WTC11 (cell line): ENCODE results near the gene SLC35G3. TPM values are rescaled to one million over a fixed set of nuclear protein-coding genes. Genes with fewer than 3 reads are reported as not detected.

Experiments used
- ATAC-seq: fragments of 200-7000 bp; cut with Tn5 transposase; 2 replicates; pipeline ENCODE4 v1.10.0; 2021; ENCODE audit warnings: mild to moderate bottlenecking, moderate library complexity
- CTCF ChIA-PET: fragments of 300-600 bp; sonication (Branson Sonifier 250); formaldehyde crosslinking; loops from one replicate; lab custom pipeline; 2021; ENCODE audit warnings: antibody characterized with exemption; lab: Charles Lee
- POLR2A ChIA-PET: fragments of 350-600 bp; sonication (Branson Sonifier 250); formaldehyde crosslinking; loops from one replicate; lab custom pipeline; 2021; ENCODE audit warnings: antibody characterized with exemption; lab: Charles Lee
- DNase-seq: peaks from one replicate; pipeline ENCODE4 v3.0.0; 2021; ENCODE audit warnings: low spot score
- H3K27ac Mint-ChIP-seq: 2 replicates; pipeline ENCODE4 v1.8.0; 2021; ENCODE audit warnings: mixed read lengths
- H3K27me3 Mint-ChIP-seq: 2 replicates; pipeline ENCODE4 v1.8.0; 2021; ENCODE audit warnings: low read depth, mild to moderate bottlenecking, moderate library complexity, mixed read lengths
- H3K36me3 Mint-ChIP-seq: 2 replicates; pipeline ENCODE4 v1.8.0; 2021; ENCODE audit warnings: mixed read lengths
- H3K4me1 Mint-ChIP-seq: 2 replicates; pipeline ENCODE4 v1.8.0; 2022; ENCODE audit warnings: mixed read lengths
- H3K4me3 Mint-ChIP-seq: 2 replicates; pipeline ENCODE4 v1.8.0; 2021; ENCODE audit warnings: mild to moderate bottlenecking, moderate library complexity, mixed read lengths
- H3K9me3 Mint-ChIP-seq: 2 replicates; pipeline ENCODE4 v1.8.0; 2021; ENCODE audit warnings: mixed read lengths
- ATF1 ChIP-seq: sonication (generic); formaldehyde crosslinking; IDR thresholded peaks from 2 replicates; pipeline ENCODE4 v1.8.1; 2023; ENCODE audit warnings: mild to moderate bottlenecking, moderate library complexity, missing genetic modification reagents
- CREB1 ChIP-seq: sonication (generic); formaldehyde crosslinking; IDR thresholded peaks from 2 replicates; pipeline ENCODE4 v1.8.0; 2023; ENCODE audit warnings: mild to moderate bottlenecking, missing genetic modification reagents
- ELF4 ChIP-seq: sonication (generic); formaldehyde crosslinking; IDR thresholded peaks from 2 replicates; pipeline ENCODE4 v1.8.1; 2022; ENCODE audit warnings: low read depth, mild to moderate bottlenecking, moderate library complexity, missing genetic modification reagents
- ETV6 ChIP-seq: sonication (generic); formaldehyde crosslinking; IDR thresholded peaks from 2 replicates; pipeline ENCODE4 v1.8.1; 2022; ENCODE audit warnings: mild to moderate bottlenecking, missing genetic modification reagents
- IRF2 ChIP-seq: sonication (generic); formaldehyde crosslinking; IDR thresholded peaks from 2 replicates; pipeline ENCODE4 v1.8.0; 2022; ENCODE audit warnings: low read depth, missing genetic modification reagents, borderline replicate concordance
- KAT7 ChIP-seq: sonication (generic); formaldehyde crosslinking; IDR thresholded peaks from 2 replicates; pipeline ENCODE4 v1.8.1; 2023; ENCODE audit warnings: missing genetic modification reagents, mild to moderate bottlenecking, borderline replicate concordance
- NFE2L1 ChIP-seq: sonication (generic); formaldehyde crosslinking; IDR thresholded peaks from 2 replicates; pipeline ENCODE4 v1.8.1; 2023; ENCODE audit warnings: missing genetic modification reagents
- NR3C1 ChIP-seq: sonication (generic); formaldehyde crosslinking; conservative IDR thresholded peaks from 2 replicates; pipeline ENCODE4 v1.8.1; 2023; ENCODE audit warnings: low read depth, mild to moderate bottlenecking, missing genetic modification reagents
- SOX15 ChIP-seq: fragments of 250-450 bp; sonication (Bioruptor Pico); IDR thresholded peaks from 2 replicates; pipeline ENCODE4 v1.9.0; 2021; ENCODE audit warnings: mild to moderate bottlenecking
- SP1 ChIP-seq: sonication (generic); formaldehyde crosslinking; conservative IDR thresholded peaks from 2 replicates; pipeline ENCODE4 v1.8.1; 2022; ENCODE audit warnings: missing genetic modification reagents
- TEAD1 ChIP-seq: sonication (generic); formaldehyde crosslinking; IDR thresholded peaks from 2 replicates; pipeline ENCODE4 v1.8.0; 2022; ENCODE audit warnings: mild to moderate bottlenecking, missing genetic modification reagents
- ZNF121 ChIP-seq: sonication (generic); formaldehyde crosslinking; IDR thresholded peaks from 2 replicates; pipeline ENCODE4 v1.8.0; 2023; ENCODE audit warnings: missing genetic modification reagents
- ZNF317 ChIP-seq: sonication (generic); formaldehyde crosslinking; IDR thresholded peaks from 2 replicates; pipeline ENCODE4 v1.8.1; 2023; ENCODE audit warnings: low read depth, mild to moderate bottlenecking, moderate library complexity, missing genetic modification reagents, borderline replicate concordance
- ZNF671 ChIP-seq: fragments of 250-450 bp; sonication (Bioruptor Pico); IDR thresholded peaks from 2 replicates; pipeline ENCODE4 v1.8.0; 2021; ENCODE audit warnings: mild to moderate bottlenecking
- total RNA-seq: library from RNA; stranded (reverse); gene quantifications from 3 replicates; pipeline ENCODE4 v1.2.3, GENCODE V29; 2021
- TF ChIP-seq, protein P1 (sequence below): fragments of 250-450 bp; sonication (Bioruptor Pico); IDR thresholded peaks from 2 replicates; pipeline ENCODE4 v1.8.0; 2021; ENCODE audit warnings: mild to moderate bottlenecking
- TF ChIP-seq, protein P2 (sequence below): fragments of 250-450 bp; sonication (Bioruptor Pico); IDR thresholded peaks from 2 replicates; pipeline ENCODE4 v1.9.0; 2021; ENCODE audit warnings: moderate library complexity, mild to moderate bottlenecking, inconsistent platforms, borderline replicate concordance
- TF ChIP-seq, protein P3 (sequence below): sonication (generic); formaldehyde crosslinking; IDR thresholded peaks from 2 replicates; pipeline ENCODE4 v1.8.1; 2023; ENCODE audit warnings: mild to moderate bottlenecking, missing genetic modification reagents, moderate library complexity
- TF ChIP-seq, protein P4 (sequence below): sonication (generic); formaldehyde crosslinking; IDR thresholded peaks from 2 replicates; pipeline ENCODE4 v1.8.0; 2023; ENCODE audit warnings: missing genetic modification reagents
- TF ChIP-seq, protein P5 (sequence below): fragments of 250-450 bp; sonication (Bioruptor Pico); IDR thresholded peaks from 2 replicates; pipeline ENCODE4 v1.9.0; 2021; ENCODE audit warnings: mild to moderate bottlenecking
- TF ChIP-seq, protein P6 (sequence below): fragments of 250-450 bp; sonication (Bioruptor Pico); IDR thresholded peaks from 2 replicates; pipeline ENCODE4 v1.9.0; 2021; ENCODE audit warnings: mild to moderate bottlenecking, borderline replicate concordance
- TF ChIP-seq, protein P7 (sequence below): fragments of 250-450 bp; sonication (Bioruptor Pico); IDR thresholded peaks from 2 replicates; pipeline ENCODE4 v1.9.0; 2021; ENCODE audit warnings: mild to moderate bottlenecking
- TF ChIP-seq, protein P8 (sequence below): sonication (generic); formaldehyde crosslinking; conservative IDR thresholded peaks from 2 replicates; pipeline ENCODE4 v1.8.1; 2023; ENCODE audit warnings: mild to moderate bottlenecking, low read depth, missing genetic modification reagents, moderate library complexity

Gene SLC35G3
- total RNA-seq, 1 experiment from 2014 or later = not detected

DNA sequence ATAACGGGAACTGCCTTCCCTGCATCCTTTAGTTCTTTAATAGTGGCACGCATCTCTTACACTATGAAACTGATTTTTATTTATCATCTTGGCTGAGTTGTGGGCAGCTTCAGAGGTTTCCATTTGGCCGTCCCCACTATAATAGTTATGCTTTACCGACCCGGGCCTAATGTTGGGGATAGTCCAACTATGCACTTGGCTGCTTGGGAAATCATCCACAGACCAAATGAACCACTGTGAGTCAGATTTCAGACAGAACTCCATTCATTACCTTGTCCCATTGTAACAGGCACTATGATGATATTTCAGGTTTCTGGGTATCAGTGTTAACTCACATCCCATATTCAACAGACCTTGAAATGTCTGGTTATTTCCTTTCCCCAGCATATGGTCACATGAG, 42.6 kb upstream of the SLC35G3 start (continued):
- TF ChIP-seq, protein P1, sequence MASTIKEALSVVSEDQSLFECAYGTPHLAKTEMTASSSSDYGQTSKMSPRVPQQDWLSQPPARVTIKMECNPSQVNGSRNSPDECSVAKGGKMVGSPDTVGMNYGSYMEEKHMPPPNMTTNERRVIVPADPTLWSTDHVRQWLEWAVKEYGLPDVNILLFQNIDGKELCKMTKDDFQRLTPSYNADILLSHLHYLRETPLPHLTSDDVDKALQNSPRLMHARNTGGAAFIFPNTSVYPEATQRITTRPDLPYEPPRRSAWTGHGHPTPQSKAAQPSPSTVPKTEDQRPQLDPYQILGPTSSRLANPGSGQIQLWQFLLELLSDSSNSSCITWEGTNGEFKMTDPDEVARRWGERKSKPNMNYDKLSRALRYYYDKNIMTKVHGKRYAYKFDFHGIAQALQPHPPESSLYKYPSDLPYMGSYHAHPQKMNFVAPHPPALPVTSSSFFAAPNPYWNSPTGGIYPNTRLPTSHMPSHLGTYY = no peak
- TF ChIP-seq, protein P2, sequence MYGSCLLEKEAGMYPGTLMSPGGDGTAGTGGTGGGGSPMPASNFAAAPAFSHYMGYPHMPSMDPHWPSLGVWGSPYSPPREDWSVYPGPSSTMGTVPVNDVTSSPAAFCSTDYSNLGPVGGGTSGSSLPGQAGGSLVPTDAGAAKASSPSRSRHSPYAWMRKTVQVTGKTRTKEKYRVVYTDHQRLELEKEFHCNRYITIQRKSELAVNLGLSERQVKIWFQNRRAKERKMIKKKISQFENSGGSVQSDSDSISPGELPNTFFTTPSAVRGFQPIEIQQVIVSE = no peak
- TF ChIP-seq CREB1 (CRISPR knock-in tag) = no peak
- TF ChIP-seq NR3C1 = no peak
- TF ChIP-seq ZNF121 = no peak
- TF ChIP-seq, protein P3, sequence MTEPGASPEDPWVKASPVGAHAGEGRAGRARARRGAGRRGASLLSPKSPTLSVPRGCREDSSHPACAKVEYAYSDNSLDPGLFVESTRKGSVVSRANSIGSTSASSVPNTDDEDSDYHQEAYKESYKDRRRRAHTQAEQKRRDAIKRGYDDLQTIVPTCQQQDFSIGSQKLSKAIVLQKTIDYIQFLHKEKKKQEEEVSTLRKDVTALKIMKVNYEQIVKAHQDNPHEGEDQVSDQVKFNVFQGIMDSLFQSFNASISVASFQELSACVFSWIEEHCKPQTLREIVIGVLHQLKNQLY = no peak

DNA sequence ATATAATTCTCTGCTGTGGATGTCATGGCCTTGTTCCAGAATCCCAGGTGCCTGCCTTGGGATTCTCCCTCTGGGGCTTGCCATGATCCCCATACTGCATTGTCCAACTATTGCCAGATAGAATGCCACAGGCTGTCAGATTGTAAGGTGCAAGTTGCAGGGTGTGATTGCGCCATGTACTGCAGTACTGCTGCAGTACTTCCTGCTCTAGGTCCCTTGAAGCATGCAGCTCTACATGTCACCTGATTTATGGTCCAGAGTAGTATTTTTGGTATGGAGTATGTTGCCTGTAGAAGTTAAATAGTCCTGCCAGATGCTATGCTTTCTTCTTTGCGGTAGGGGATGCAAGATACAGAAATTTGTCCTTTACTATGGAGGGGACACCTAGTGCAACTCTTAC, 41.7 kb upstream of the SLC35G3 start:
- H3K9me3 Mint-ChIP-seq = no peaks in the 10 kb centered on the region
- no peaks in the 10 kb centered on the region for H3K36me3 Mint-ChIP-seq
- ChIA-PET POLR2A (no interaction called here), CTCF (no interaction called here)
- DNase-seq = no peak
- H3K27ac Mint-ChIP-seq = no peak overlapping the region
- no peak overlapping the region for H3K4me3 Mint-ChIP-seq
- no peaks in the 10 kb centered on the region for H3K4me1 Mint-ChIP-seq
- TF ChIP-seq ATF1 (CRISPR knock-in tag) = no peak
- TF ChIP-seq, protein P4, sequence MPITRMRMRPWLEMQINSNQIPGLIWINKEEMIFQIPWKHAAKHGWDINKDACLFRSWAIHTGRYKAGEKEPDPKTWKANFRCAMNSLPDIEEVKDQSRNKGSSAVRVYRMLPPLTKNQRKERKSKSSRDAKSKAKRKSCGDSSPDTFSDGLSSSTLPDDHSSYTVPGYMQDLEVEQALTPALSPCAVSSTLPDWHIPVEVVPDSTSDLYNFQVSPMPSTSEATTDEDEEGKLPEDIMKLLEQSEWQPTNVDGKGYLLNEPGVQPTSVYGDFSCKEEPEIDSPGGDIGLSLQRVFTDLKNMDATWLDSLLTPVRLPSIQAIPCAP (CRISPR knock-in tag) = no peak
- TF ChIP-seq, protein P5, sequence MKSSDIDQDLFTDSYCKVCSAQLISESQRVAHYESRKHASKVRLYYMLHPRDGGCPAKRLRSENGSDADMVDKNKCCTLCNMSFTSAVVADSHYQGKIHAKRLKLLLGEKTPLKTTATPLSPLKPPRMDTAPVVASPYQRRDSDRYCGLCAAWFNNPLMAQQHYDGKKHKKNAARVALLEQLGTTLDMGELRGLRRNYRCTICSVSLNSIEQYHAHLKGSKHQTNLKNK = no peak
- TF ChIP-seq ZNF671 (CRISPR knock-in tag) = no peak
- TF ChIP-seq ETV6 (CRISPR knock-in tag) = no peak
- TF ChIP-seq, protein P6, sequence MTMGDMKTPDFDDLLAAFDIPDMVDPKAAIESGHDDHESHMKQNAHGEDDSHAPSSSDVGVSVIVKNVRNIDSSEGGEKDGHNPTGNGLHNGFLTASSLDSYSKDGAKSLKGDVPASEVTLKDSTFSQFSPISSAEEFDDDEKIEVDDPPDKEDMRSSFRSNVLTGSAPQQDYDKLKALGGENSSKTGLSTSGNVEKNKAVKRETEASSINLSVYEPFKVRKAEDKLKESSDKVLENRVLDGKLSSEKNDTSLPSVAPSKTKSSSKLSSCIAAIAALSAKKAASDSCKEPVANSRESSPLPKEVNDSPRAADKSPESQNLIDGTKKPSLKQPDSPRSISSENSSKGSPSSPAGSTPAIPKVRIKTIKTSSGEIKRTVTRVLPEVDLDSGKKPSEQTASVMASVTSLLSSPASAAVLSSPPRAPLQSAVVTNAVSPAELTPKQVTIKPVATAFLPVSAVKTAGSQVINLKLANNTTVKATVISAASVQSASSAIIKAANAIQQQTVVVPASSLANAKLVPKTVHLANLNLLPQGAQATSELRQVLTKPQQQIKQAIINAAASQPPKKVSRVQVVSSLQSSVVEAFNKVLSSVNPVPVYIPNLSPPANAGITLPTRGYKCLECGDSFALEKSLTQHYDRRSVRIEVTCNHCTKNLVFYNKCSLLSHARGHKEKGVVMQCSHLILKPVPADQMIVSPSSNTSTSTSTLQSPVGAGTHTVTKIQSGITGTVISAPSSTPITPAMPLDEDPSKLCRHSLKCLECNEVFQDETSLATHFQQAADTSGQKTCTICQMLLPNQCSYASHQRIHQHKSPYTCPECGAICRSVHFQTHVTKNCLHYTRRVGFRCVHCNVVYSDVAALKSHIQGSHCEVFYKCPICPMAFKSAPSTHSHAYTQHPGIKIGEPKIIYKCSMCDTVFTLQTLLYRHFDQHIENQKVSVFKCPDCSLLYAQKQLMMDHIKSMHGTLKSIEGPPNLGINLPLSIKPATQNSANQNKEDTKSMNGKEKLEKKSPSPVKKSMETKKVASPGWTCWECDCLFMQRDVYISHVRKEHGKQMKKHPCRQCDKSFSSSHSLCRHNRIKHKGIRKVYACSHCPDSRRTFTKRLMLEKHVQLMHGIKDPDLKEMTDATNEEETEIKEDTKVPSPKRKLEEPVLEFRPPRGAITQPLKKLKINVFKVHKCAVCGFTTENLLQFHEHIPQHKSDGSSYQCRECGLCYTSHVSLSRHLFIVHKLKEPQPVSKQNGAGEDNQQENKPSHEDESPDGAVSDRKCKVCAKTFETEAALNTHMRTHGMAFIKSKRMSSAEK (CRISPR knock-in tag) = no peak
- no peak for ATAC-seq
- H3K27me3 Mint-ChIP-seq = peaks cover 29% of the 10 kb centered on the region

DNA sequence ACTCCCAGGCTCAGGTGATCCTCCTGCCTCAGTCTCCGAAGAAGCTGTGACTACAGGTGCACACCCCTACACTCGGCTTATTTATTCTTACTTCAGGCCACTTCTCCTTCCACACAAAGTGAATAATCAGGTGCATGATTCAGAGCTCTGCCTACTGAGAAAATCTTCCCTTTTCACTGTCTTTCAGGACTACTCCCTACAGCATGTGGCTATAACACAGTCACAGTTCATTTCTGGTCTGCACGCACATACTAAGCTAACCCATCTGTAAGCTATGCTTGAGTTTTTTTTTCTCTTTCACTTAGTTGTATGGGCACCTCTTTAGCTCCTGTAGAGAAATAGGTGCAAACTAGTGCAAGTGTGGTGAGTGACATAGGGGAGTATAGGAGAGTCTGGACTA, 41.1 kb upstream of the SLC35G3 start:
- ATAC-seq = no peak
- H3K36me3 Mint-ChIP-seq = no peaks in the 10 kb centered on the region
- peaks cover 29% of the 10 kb centered on the region for H3K27me3 Mint-ChIP-seq
- ChIA-PET POLR2A (no interaction called here), CTCF (no interaction called here)
- no peak for DNase-seq
- no peak overlapping the region for H3K4me3 Mint-ChIP-seq
- H3K4me1 Mint-ChIP-seq = no peaks in the 10 kb centered on the region
- no peak overlapping the region for H3K27ac Mint-ChIP-seq
- H3K9me3 Mint-ChIP-seq = peaks cover 2% of the 10 kb centered on the region
- TF ChIP-seq, protein P7, sequence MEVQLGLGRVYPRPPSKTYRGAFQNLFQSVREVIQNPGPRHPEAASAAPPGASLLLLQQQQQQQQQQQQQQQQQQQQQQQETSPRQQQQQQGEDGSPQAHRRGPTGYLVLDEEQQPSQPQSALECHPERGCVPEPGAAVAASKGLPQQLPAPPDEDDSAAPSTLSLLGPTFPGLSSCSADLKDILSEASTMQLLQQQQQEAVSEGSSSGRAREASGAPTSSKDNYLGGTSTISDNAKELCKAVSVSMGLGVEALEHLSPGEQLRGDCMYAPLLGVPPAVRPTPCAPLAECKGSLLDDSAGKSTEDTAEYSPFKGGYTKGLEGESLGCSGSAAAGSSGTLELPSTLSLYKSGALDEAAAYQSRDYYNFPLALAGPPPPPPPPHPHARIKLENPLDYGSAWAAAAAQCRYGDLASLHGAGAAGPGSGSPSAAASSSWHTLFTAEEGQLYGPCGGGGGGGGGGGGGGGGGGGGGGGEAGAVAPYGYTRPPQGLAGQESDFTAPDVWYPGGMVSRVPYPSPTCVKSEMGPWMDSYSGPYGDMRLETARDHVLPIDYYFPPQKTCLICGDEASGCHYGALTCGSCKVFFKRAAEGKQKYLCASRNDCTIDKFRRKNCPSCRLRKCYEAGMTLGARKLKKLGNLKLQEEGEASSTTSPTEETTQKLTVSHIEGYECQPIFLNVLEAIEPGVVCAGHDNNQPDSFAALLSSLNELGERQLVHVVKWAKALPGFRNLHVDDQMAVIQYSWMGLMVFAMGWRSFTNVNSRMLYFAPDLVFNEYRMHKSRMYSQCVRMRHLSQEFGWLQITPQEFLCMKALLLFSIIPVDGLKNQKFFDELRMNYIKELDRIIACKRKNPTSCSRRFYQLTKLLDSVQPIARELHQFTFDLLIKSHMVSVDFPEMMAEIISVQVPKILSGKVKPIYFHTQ (CRISPR knock-in tag) = no peak
- TF ChIP-seq KAT7 (CRISPR knock-in tag) (no peak), NFE2L1 (CRISPR knock-in tag) (no peak), SP1 (CRISPR knock-in tag) (no peak), ZNF317 (CRISPR knock-in tag) (no peak), ELF4 (CRISPR knock-in tag) (no peak), IRF2 (CRISPR knock-in tag) (no peak), SOX15 (no peak), TEAD1 (CRISPR knock-in tag) (no peak)
- TF ChIP-seq, protein P8, sequence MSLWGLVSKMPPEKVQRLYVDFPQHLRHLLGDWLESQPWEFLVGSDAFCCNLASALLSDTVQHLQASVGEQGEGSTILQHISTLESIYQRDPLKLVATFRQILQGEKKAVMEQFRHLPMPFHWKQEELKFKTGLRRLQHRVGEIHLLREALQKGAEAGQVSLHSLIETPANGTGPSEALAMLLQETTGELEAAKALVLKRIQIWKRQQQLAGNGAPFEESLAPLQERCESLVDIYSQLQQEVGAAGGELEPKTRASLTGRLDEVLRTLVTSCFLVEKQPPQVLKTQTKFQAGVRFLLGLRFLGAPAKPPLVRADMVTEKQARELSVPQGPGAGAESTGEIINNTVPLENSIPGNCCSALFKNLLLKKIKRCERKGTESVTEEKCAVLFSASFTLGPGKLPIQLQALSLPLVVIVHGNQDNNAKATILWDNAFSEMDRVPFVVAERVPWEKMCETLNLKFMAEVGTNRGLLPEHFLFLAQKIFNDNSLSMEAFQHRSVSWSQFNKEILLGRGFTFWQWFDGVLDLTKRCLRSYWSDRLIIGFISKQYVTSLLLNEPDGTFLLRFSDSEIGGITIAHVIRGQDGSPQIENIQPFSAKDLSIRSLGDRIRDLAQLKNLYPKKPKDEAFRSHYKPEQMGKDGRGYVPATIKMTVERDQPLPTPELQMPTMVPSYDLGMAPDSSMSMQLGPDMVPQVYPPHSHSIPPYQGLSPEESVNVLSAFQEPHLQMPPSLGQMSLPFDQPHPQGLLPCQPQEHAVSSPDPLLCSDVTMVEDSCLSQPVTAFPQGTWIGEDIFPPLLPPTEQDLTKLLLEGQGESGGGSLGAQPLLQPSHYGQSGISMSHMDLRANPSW (CRISPR knock-in tag) = no peak
